GM08714 (cell line): ENCODE data around the gene BSN.

Experiments
- H3K4me3 ChIP-seq: fragments of 200-500 bp; sonication (Bioruptor generic); 2 replicates; pipeline ENCODE4 v1.5.1; 2014; ENCODE audit warnings: mild to moderate bottlenecking, low read length, inconsistent platforms
- ZNF274 ChIP-seq: IDR thresholded peaks from 2 replicates; pipeline ENCODE4 v1.6.1; 2012; ENCODE audit warnings: mild to moderate bottlenecking, low read depth, low read length

The BSN gene

DNA sequence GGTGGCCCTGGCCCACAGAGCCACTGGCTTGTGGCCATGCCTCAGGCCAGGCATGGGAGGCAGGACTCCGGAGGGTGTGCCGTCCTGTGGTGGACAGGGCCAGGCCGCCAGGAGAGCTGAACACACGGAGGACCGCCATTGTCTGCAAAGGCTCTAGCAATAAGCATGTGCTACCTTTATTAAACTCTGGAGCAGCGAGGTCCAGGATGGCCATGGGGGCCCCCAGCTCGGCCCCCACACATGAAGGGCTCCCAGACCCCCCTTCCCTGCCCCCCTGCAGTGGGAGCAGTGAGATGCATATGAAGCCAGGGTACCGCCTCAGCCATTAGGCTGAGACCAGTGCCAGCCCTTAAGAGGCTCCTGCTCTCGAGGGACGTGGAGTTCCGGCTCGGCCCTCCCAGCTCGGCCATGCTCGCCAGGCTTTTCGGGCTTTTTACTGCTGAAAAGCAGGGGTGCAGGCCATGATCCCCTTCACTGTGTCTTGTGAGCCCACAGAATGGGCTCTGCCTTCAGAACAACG, 162.5 kb downstream of the BSN start:
- H3K4me3 ChIP-seq = no peak overlapping the region
- TF ChIP-seq ZNF274 = no peak

DNA sequence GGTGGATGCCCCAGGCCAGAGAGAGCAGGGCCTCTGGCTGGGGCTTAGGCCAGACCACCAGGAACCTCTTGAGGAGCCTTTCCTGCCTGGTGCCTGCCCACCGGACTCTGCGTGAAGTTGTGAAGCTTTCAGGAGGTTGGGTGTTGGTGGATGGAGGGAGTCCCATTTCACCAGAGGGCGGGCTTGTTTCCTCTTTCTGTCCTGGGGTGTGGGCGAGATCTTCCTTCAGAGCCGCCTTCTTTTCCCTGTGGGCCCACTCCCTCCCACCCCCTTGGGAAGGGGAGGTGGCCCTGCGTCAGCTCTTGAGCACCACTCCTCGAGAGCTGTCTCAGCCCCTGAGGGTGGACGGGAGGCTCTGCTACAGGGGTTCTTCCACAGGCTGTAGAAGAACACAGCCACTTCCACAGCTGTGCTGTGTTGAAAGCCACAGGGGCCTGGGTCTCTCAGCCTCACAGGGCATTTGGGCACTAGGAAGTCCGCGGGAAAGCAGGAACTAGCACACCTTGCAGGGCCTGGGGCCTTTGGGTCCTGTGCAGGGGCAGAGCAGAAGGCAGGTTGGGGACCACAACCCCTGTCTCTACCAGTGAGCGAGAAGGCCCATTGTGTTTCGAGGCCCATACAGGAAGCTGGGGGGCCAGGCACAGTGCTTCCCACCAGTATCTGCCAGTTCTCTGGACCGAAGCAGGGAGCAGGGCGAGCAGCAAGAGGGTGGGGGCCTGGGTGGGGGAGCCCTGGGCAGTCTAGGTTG, 163.1 kb downstream of the BSN start:
- H3K4me3 ChIP-seq = no peak overlapping the region
- no peak for TF ChIP-seq ZNF274

DNA sequence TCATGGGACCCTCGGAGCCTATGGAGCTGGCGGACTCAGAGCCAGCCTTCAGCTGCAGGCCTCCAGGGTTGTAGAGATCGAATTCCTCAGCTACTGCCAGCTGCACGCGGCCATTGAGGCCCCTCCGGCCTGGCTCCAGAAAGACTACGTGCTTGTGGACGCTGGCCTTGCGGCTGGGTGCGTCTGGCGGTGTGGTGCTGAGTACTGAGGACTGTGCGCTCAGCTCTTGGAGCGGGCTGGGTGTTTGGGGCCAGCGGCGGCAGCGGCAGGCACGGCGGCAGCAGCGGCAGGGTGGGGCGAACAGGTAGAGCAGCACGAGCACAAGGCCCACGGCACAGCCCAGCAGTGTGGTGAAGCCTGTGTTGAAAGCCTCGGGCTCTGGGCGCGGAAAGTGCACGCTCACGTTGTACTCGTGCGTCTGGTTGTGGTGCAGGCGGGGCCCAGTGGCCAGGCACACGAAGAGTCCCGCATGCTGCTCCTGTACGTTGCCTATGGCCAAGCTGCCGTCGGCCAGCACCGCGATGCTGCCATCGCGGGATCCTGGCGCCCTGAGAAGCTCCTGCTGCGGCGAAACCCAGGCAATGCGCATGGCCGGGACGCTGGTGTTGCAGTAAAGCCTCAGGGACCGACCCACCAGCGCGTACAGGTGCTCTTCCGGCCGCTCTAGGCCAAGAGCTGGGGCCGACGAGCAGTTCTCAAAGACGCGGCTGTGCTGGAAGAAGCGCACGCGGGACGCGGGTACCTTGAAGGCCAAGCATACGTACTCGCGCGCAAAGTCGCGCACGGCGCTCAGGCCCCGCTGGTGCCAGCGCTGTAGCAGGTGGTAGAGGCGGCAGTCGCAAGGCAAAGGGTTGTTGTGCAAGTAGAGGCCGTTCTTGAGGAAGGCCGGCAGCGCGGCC, 163.9 kb downstream of the BSN start:
- TF ChIP-seq ZNF274 = no peak
- no peak overlapping the region; the same call in 1 of the 2 replicates for H3K4me3 ChIP-seq

DNA sequence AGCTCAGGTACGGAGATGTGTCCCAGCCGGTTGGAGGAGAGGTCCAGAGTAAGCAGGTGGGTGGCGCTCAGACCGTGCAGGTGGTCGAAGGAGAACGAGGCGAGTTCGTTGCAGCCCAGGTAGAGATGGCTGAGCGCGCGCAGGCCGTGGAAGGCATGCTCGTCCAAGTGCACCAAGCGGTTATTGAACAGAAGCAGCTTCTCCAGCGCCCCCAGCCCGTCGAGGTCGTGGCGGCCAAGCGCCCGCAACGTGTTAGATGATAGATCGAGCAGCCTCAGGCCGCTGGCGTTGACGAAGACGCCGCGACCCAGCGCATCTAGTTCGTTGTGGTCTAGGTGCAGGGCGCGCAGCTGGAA, 164.6 kb downstream of the BSN start:
- no peak for TF ChIP-seq ZNF274
- H3K4me3 ChIP-seq = peak overlapping the region; percentile 36; the same call in 1 of the 2 replicates

DNA sequence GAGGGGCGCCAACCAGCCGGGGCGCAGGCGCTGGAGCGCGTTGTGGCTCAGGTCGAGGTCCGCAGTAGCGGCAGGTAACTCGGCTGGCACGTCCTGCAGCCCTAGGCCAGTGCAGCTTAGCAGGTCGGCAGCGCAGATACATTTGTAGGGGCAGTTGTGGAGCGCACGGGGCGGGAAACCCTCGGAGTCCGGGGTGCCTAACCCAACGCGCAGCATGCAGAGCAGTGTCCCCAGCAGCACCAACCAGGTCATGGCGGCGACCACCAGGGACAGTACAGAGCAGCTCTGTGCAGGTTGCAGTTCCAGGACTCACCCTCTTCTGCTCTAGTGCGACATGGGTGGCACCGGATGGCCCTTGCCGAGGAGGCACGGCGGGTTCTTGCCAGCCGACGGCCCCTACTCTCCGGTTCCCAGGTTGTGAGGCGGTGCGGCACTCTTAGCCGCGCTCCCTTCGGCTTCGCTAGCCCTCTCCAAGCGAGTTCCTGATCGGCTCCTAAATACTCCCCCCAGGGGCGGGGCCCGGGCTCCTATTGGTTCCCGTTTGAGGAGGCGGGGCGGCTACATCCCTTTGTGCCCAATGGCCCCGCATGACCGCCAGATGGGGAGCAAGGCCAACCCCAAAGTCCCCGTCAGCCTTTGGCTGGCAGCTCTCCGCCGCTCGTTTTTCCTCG, 165.1 kb downstream of the BSN start, which contains the start of gene AMIGO3:
Gene AMIGO3 (minus strand): TSS at position 471 of the 671 bp plus-strand sequence. CDS start 219 bp downstream, at position 252.
- no peak for TF ChIP-seq ZNF274
- peak within 1 kb of the TSS; percentile 36; the same call in 1 of the 2 replicates for H3K4me3 ChIP-seq
